K562 (cell line): ENCODE data around the gene SETD5. TPM values are rescaled to one million over a fixed set of nuclear protein-coding genes. Genes with fewer than 3 reads are reported as not detected.

Experiments
- ATAC-seq: fragments of 200-7000 bp; cut with Tn5 transposase; 3 replicates; pipeline ENCODE4 v1.9.1; 2020; ENCODE audit warnings: moderate library complexity
- BruUV-seq: library from RNA; stranded (reverse); fragments of 400-500 nt; replicated peaks from 2 replicates; lab custom pipeline; 2021; lab: Mats Ljungman, UMichigan
- CTCF ChIA-PET: fragments of 300-600 bp; formaldehyde crosslinking; extraction: SDS; loops from one replicate; lab custom pipeline; 2021; ENCODE audit warnings: low intra/inter-chr PET ratio; lab: Yijun Ruan, JAX
- POLR2A ChIA-PET: fragments of 300-600, 350-650 bp; sonication (Branson Sonifier 250); formaldehyde crosslinking; extraction: SDS; loops from one replicate; lab custom pipeline; 2021; ENCODE audit warnings: antibody characterized with exemption, inconsistent platforms; lab: Yijun Ruan, JAX
- DNase-seq, 4 experiments: peaks; one replicate each; pipeline versions ENCODE4 v3.0.0 to v3.0.0-alpha.2; 2011 to 2018; ENCODE audit warnings: low spot score in 3 of 4, mixed read lengths in 3 of 4; ENCODE audit errors: extremely low read depth in 1 of 4
- FAIRE-seq: peaks from 2 replicates; lab custom pipeline; 2011; peaks lifted over from hg19 to GRCh38; lab: Jason Lieb, UNC
- H2AFZ ChIP-seq: 2 replicates; pipeline ENCODE4 v1.6.0; 2011; ENCODE audit warnings: low read depth, low read length, control low read depth, inconsistent platforms
- H3K27ac ChIP-seq: fragments of 200-600 bp; 3 replicates; pipeline ENCODE4 v1.8.0; 2011; ENCODE audit warnings: low read depth, mild to moderate bottlenecking, control low read depth, inconsistent platforms, low read length, moderate library complexity, mixed read lengths; ENCODE audit errors: extremely low read depth
- H3K27me3 ChIP-seq, 2 experiments: fragments of 300-600 bp in 1 of 2; 2 replicates in 1 of 2; 3 replicates in 1 of 2; pipeline versions ENCODE4 v1.6.0 to v1.8.0; 2011; ENCODE audit warnings: inconsistent platforms in 2 of 2, low read length in 2 of 2, mild to moderate bottlenecking in 1 of 2, mixed read lengths in 1 of 2, moderate library complexity in 1 of 2; ENCODE audit not compliant: control insufficient read depth in 2 of 2, insufficient read depth in 2 of 2
- H3K36me3 ChIP-seq: fragments of 300-600 bp; 3 replicates; pipeline ENCODE4 v1.8.0; 2011; ENCODE audit warnings: mild to moderate bottlenecking, low read length, inconsistent platforms; ENCODE audit not compliant: control insufficient read depth, insufficient read depth
- H3K4me1 ChIP-seq, 2 experiments: fragments of 200-600 bp in 1 of 2; replicated peaks in 1 of 2; 2 replicates in 1 of 2; 3 replicates in 1 of 2; pipeline versions ENCODE4 v1.5.1 to v1.8.0; 2011; ENCODE audit warnings: inconsistent platforms in 2 of 2, low read length in 2 of 2, mild to moderate bottlenecking in 1 of 2, mixed read lengths in 1 of 2, moderate library complexity in 1 of 2; ENCODE audit not compliant: control insufficient read depth in 2 of 2, insufficient read depth in 2 of 2
- H3K4me2 ChIP-seq: 2 replicates; pipeline ENCODE4 v1.6.1; 2011; ENCODE audit warnings: low read length, control low read depth, inconsistent platforms, mixed read lengths; ENCODE audit not compliant: insufficient read depth
- H3K4me3 ChIP-seq: fragments of 200-600 bp; sonication (generic), shearing (Covaris generic); 2 replicates; pipeline ENCODE4 v1.5.1; 2016; ENCODE audit warnings: control low read depth, inconsistent platforms
- H3K79me2 ChIP-seq: fragments of 200-600 bp; 3 replicates; pipeline ENCODE4 v1.8.0; 2011; ENCODE audit warnings: low read length, inconsistent platforms; ENCODE audit not compliant: control insufficient read depth, insufficient read depth
- H3K9ac ChIP-seq, 2 experiments: 2 replicates each; pipeline versions ENCODE4 v1.6.0 to v1.6.1; 2011; ENCODE audit warnings: low read depth in 2 of 2, low read length in 2 of 2, control low read depth in 1 of 2, inconsistent platforms in 1 of 2, mild to moderate bottlenecking in 1 of 2, mixed read lengths in 1 of 2; ENCODE audit not compliant: insufficient read depth in 1 of 2
- H3K9me1 ChIP-seq: one replicate; pipeline ENCODE4 v1.6.0; 2011; ENCODE audit warnings: inconsistent platforms, mild to moderate bottlenecking, low read length, moderate library complexity; ENCODE audit not compliant: control insufficient read depth, insufficient read depth
- H3K9me3 ChIP-seq: replicated peaks from 2 replicates; pipeline ENCODE4 v1.5.1; 2011; ENCODE audit warnings: low read depth, low read length, inconsistent platforms; ENCODE audit not compliant: control insufficient read depth, insufficient read depth
- H4K20me1 ChIP-seq: replicated peaks from 2 replicates; pipeline ENCODE4 v1.6.1; 2011; ENCODE audit warnings: low read length, inconsistent platforms, mixed read lengths; ENCODE audit not compliant: control insufficient read depth, insufficient read depth
- CTBP1 ChIP-seq: fragments of 450-650 bp; IDR thresholded peaks from 2 replicates; pipeline ENCODE4 v1.6.1; 2016; ENCODE audit warnings: borderline replicate concordance
- KDM1A ChIP-seq, 2 experiments: fragments of 450-650 bp; IDR thresholded peaks; 2 replicates each; pipeline ENCODE4 v1.6.1; 2016; ENCODE audit warnings: mild to moderate bottlenecking in 2 of 2
- LARP7 ChIP-seq: fragments of 450-650 bp; IDR thresholded peaks from 2 replicates; pipeline ENCODE4 v1.6.1; 2016
- NFRKB ChIP-seq: fragments of 450-650 bp; IDR thresholded peaks from 2 replicates; pipeline ENCODE4 v1.6.1; 2016; ENCODE audit warnings: low read depth
- NRF1 ChIP-seq, 2 experiments: fragments of 450-650 bp; IDR thresholded peaks in 1 of 2; conservative IDR thresholded peaks in 1 of 2; 2 replicates each; pipeline ENCODE4 v1.6.1; 2014; ENCODE audit warnings: mild to moderate bottlenecking in 2 of 2
- POLR3A ChIP-seq: IDR thresholded peaks from 2 replicates; pipeline ENCODE4 v1.6.1; 2011; ENCODE audit warnings: borderline replicate concordance, mild to moderate bottlenecking, moderate library complexity; ENCODE audit not compliant: insufficient read length, insufficient read depth; ENCODE audit errors: extremely low read depth
- RBFOX2 ChIP-seq: fragments of 200-400 bp; formaldehyde crosslinking; IDR thresholded peaks from 2 replicates; pipeline ENCODE4 v1.6.1; 2017; ENCODE audit warnings: low read depth, mild to moderate bottlenecking, low read length, moderate library complexity
- RCOR1 ChIP-seq, 2 experiments: IDR thresholded peaks; 2 replicates each; pipeline ENCODE4 v1.6.1; 2012; ENCODE audit warnings: low read depth in 2 of 2, low read length in 2 of 2, borderline replicate concordance in 1 of 2, improper control_type of control experiment in 1 of 2
- RFX1 ChIP-seq: fragments of 450-650 bp; IDR thresholded peaks from 2 replicates; pipeline ENCODE4 v1.6.1; 2016; ENCODE audit warnings: mild to moderate bottlenecking, moderate library complexity
- TARDBP ChIP-seq: fragments of 450-650 bp; IDR thresholded peaks from 2 replicates; pipeline ENCODE4 v1.6.1; 2016
- TBP ChIP-seq: optimal IDR thresholded peaks from 2 replicates; pipeline ENCODE3; 2011; ENCODE audit warnings: low read depth, low read length, improper control_type of control experiment
- THRAP3 ChIP-seq: fragments of 450-650 bp; IDR thresholded peaks from 2 replicates; pipeline ENCODE4 v1.6.1; 2016; ENCODE audit warnings: mild to moderate bottlenecking, inconsistent platforms, borderline replicate concordance
- ZNF263 ChIP-seq: sonication (generic); formaldehyde crosslinking; IDR thresholded peaks from 2 replicates; pipeline ENCODE4 v1.8.0; 2022; ENCODE audit warnings: mild to moderate bottlenecking, missing genetic modification reagents, borderline replicate concordance
- ZNF586 ChIP-seq: fragments of 450-650 bp; formaldehyde crosslinking; conservative IDR thresholded peaks from 2 replicates; pipeline ENCODE4 v1.4.0; 2020; ENCODE audit warnings: mild to moderate bottlenecking, moderate library complexity
- WGBS: fragments of 100-300 bp; shearing (Covaris generic); methylation state at CpG from one replicate; pipeline ENCODE4 v1.1.6; 2016; ENCODE audit warnings: low coverage, mixed read lengths; ENCODE audit not compliant: insufficient coverage; ENCODE audit errors: missing lambda C conversion rate; 5-methylcytosine and 5-hydroxymethylcytosine counted together
- in situ Hi-C: fragments of 300-500 bp; cut with MboI; formaldehyde crosslinking; loops from 4 replicates; pipeline ENCODE4 v1.15.0; 2018; ENCODE audit warnings: inconsistent platforms, mixed read lengths
- intact Hi-C: fragments of 100-400 bp; cut with micrococcal nuclease; formaldehyde crosslinking; loops from 2 replicates; pipeline ENCODE4 v1.14.2; 2022
- polyA plus RNA-seq, 8 experiments: library from polyadenylated mRNA; depleted of rRNA in 4 of 8; stranded (reverse) in 5 of 8; unstranded in 3 of 8; fragments of >200 nt; fragmentation: Nextera tagmentation in 2 of 8; fragmentation: Illumina TruSeq in 1 of 8; extraction: Ambion mirVana in 2 of 8; extraction: Trizol in 1 of 8; gene quantifications; 2 replicates each; pipeline versions ENCODE4 v1.2.1 to v1.2.3, GENCODE V29; 2011 to 2014; ENCODE audit warnings: inconsistent platforms in 1 of 8, missing spikeins in 1 of 8
- total RNA-seq, 7 experiments: library from RNA; depleted of rRNA in 6 of 7; stranded (reverse); fragments of >200 nt in 6 of 7; fragmentation: Illumina TruSeq in 2 of 7; extraction: Trizol in 2 of 7; gene quantifications; 2 replicates each; pipeline versions ENCODE4 v1.2.1 to v1.2.3, GENCODE V29; 2011 to 2021; ENCODE audit warnings: low replicate concordance in 1 of 7
- TF ChIP-seq, protein P1 (sequence below): sonication (generic); formaldehyde crosslinking; IDR thresholded peaks from 2 replicates; pipeline ENCODE4 v1.8.0; 2022; ENCODE audit warnings: missing genetic modification reagents, mild to moderate bottlenecking, moderate library complexity, borderline replicate concordance
- TF ChIP-seq, protein P2 (sequence below): fragments of 250-450 bp; sonication (Bioruptor Pico); IDR thresholded peaks from 2 replicates; pipeline ENCODE4 v1.8.0; 2022; ENCODE audit warnings: inconsistent platforms

The SETD5 gene
- total and polyA plus RNA-seq, 9 of the 15 experiments (the other 6 are each of a cell fraction or from before 2014, with no cell fraction given) = 20.8 to 135 (median 87.2) TPM

DNA sequence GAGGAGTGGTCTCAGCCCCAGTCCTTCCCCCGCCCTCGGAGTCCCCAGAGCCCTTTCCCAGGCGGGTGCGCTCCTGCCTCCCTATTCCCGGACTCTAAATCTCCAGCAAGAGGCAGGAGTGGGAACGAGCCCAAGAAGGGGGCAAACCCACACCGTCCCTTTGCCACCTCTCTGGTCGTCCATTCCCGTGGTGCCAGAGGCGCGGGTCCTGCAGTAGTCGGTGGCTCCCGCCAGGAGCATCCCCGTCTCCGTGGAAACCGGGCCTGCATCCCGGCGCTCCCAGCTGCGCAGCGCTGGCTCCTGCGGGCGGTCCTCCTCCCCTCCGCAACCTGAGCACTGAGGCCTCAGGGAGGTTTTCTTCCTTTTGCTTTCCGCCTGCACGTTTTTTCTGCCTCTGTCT lies 111.4 kb downstream of the SETD5 start:
- no peak for DNase-seq
- ChIA-PET POLR2A (interaction anchor here (0.6 kb wide), 1 partner anchor 185 kb away, joined by 3 read pairs; no protein-coding TSS in a partner anchor), CTCF (no interaction called here)
- peaks cover 4% of the 10 kb centered on the region for H4K20me1 ChIP-seq
- H3K36me3 ChIP-seq = no peaks in the 10 kb centered on the region
- 2% methylated on average over 24 of the region's 25 CpGs for WGBS
- H3K9me1 ChIP-seq = no peaks in the 10 kb centered on the region
- no peak overlapping the region for H2AFZ ChIP-seq
- H3K4me1 ChIP-seq = peaks cover 0 to 8% of the 10 kb centered on the region in 2 experiments; a peak in 2 of 5 replicates
- BruUV-seq = no TSS peak
- H3K4me3 ChIP-seq = no peak overlapping the region
- no peaks in the 10 kb centered on the region for H3K79me2 ChIP-seq
- peak; percentile 61 for ATAC-seq
- in situ Hi-C loops (loop anchor here (10.0 to 25.0 kb wide), 2 partner anchors 216 to 804 kb away; partner anchors contain the start of gene SEC13), intact Hi-C loops (loop anchor here (10.0 kb wide), 1 partner anchor 286 kb away; the partner anchor contains the start of genes ARPC4 and TADA3)
- H3K27me3 ChIP-seq = peaks cover 31 to 40% of the 10 kb centered on the region in 2 experiments
- H3K9ac ChIP-seq = no peak overlapping the region
- H3K4me2 ChIP-seq = no peak overlapping the region
- TF ChIP-seq LARP7 (no peak), ZNF586 (CRISPR knock-in tag) (no peak), NFRKB (no peak), RCOR1 (IDR thresholded peaks at IDR 0.05; ENCODE audit: borderline replicate concordance in 1 of 2, low read depth in 2 of 2, low read length in 2 of 2) (peak in 1 of 2 experiments; percentile 69; a peak in 2 of 4 replicates), POLR3A (no peak), RBFOX2 (no peak), CTBP1 (peak; percentile 75), KDM1A (IDR thresholded peaks at IDR 0.05) (peak in 1 of 2 experiments; percentile 40; a peak in 1 of 4 replicates), THRAP3 (no peak), TARDBP (no peak), ZNF263 (CRISPR knock-in tag) (peak; percentile 64), TBP (no peak), RFX1 (peak; percentile 64), NRF1 (conservative IDR thresholded peaks at IDR 0.05 in 1 of 2, IDR thresholded peaks at IDR 0.05 in 1 of 2) (peak; percentile 30 to 42; a peak in 3 of 4 replicates)
- TF ChIP-seq, protein P1, sequence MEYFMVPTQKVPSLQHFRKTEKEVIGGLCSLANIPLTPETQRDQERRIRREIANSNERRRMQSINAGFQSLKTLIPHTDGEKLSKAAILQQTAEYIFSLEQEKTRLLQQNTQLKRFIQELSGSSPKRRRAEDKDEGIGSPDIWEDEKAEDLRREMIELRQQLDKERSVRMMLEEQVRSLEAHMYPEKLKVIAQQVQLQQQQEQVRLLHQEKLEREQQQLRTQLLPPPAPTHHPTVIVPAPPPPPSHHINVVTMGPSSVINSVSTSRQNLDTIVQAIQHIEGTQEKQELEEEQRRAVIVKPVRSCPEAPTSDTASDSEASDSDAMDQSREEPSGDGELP (CRISPR knock-in tag) = peak; percentile 33; the same call in 1 of the 2 replicates
- TF ChIP-seq, protein P2, sequence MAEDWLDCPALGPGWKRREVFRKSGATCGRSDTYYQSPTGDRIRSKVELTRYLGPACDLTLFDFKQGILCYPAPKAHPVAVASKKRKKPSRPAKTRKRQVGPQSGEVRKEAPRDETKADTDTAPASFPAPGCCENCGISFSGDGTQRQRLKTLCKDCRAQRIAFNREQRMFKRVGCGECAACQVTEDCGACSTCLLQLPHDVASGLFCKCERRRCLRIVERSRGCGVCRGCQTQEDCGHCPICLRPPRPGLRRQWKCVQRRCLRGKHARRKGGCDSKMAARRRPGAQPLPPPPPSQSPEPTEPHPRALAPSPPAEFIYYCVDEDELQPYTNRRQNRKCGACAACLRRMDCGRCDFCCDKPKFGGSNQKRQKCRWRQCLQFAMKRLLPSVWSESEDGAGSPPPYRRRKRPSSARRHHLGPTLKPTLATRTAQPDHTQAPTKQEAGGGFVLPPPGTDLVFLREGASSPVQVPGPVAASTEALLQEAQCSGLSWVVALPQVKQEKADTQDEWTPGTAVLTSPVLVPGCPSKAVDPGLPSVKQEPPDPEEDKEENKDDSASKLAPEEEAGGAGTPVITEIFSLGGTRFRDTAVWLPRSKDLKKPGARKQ (CRISPR knock-in tag) = no peak
- no peak for FAIRE-seq
- H3K9me3 ChIP-seq = no peaks in the 10 kb centered on the region
- H3K27ac ChIP-seq = no peak overlapping the region
